ENCODE data around the gene HMG20A.

DNA sequence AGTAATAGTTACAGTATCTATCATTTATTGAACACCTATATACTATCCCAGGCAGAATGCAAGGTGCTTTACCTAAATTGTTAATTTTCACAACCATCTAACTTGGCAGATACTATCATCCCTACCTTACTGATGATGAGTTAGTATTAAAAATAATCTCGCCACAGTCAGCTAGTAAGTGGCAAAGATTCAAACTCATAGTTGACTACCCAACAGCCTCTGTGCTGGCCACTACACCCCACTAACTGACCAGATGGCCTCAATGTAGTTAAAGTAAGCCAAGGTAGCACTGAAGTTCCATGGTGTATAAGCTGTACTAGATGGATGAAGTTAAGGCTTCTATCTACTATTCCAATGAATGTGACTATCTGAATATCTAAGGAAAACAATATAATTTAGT, 45.6 kb upstream of the HMG20A start:
- TF ChIP-seq POLR2A (IDR thresholded peaks at IDR 0.05) (no peak), EP300 (IDR thresholded peaks at IDR 0.05) (no peak), POLR2AphosphoS5 (IDR thresholded peaks at IDR 0.05) (no peak)
- TF ChIP-seq, protein P1, sequence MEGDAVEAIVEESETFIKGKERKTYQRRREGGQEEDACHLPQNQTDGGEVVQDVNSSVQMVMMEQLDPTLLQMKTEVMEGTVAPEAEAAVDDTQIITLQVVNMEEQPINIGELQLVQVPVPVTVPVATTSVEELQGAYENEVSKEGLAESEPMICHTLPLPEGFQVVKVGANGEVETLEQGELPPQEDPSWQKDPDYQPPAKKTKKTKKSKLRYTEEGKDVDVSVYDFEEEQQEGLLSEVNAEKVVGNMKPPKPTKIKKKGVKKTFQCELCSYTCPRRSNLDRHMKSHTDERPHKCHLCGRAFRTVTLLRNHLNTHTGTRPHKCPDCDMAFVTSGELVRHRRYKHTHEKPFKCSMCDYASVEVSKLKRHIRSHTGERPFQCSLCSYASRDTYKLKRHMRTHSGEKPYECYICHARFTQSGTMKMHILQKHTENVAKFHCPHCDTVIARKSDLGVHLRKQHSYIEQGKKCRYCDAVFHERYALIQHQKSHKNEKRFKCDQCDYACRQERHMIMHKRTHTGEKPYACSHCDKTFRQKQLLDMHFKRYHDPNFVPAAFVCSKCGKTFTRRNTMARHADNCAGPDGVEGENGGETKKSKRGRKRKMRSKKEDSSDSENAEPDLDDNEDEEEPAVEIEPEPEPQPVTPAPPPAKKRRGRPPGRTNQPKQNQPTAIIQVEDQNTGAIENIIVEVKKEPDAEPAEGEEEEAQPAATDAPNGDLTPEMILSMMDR (IDR thresholded peaks at IDR 0.05), result no peak
